GM12891 (cell line): ENCODE results near the gene S1PR1.

Experiments
- POLR2A ChIP-seq: IDR thresholded peaks from 2 replicates; pipeline ENCODE4 v1.6.1; 2011; ENCODE audit warnings: low read depth, low read length, control low read depth
- POLR2AphosphoS5 ChIP-seq: IDR thresholded peaks from 2 replicates; pipeline ENCODE4 v1.6.1; 2011; ENCODE audit warnings: low read depth, low read length, control low read depth

DNA sequence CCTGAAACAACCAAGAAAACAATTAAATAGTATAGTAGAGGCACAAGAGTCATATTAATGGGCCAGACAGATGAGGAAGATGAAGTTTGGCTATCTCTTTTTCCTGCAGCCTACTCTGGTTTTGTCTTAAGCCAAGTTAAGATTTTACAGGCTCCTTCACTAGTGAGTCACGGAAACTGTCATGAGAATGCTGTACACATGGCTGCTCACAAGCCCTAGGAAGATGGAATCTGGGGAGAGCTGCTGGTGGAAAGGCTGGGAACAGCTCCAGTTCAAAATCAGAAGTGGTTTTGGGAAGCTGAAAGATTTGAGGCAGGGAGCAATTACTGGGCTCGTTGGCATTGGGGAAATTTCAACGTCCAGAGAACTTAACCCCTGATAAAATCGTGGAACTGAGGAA, 46.4 kb upstream of the S1PR1 start:
- no peak for TF ChIP-seq POLR2A
- no peak for TF ChIP-seq POLR2AphosphoS5
